Subcutaneous abdominal adipose tissue (tissue), 5 donors: ENCODE measurements around the gene SLC2A9.
"Not testable (repeated sequence)": the region's sequence is repeated elsewhere in the genome, so short reads cannot be mapped to it uniquely, and the experiment has no call there.

Source experiments
- H3K27ac ChIP-seq: one replicate; pipeline ENCODE4 v1.7.0; 2013; ENCODE audit warnings: low read depth, mild to moderate bottlenecking, inconsistent platforms, low read length, moderate library complexity
- H3K27me3 ChIP-seq, 5 donors: one replicate each; pipeline ENCODE4 v1.7.0; 2013; ENCODE audit warnings: low read length in 5 of 5, inconsistent platforms in 1 of 5; ENCODE audit not compliant: control insufficient read depth in 5 of 5, insufficient read depth in 4 of 5
- H3K36me3 ChIP-seq, 5 donors: one replicate each; pipeline ENCODE4 v1.7.0; 2013; ENCODE audit warnings: low read length in 5 of 5; ENCODE audit not compliant: control insufficient read depth in 5 of 5, insufficient read depth in 5 of 5
- H3K4me1 ChIP-seq, 5 donors: one replicate each; pipeline ENCODE4 v1.7.0; 2013; ENCODE audit warnings: low read length in 5 of 5, mild to moderate bottlenecking in 3 of 5, moderate library complexity in 1 of 5; ENCODE audit not compliant: control insufficient read depth in 5 of 5, insufficient read depth in 5 of 5
- H3K4me3 ChIP-seq, 5 donors: one replicate each; pipeline ENCODE4 v1.7.0; 2013; ENCODE audit warnings: low read length in 5 of 5, low read depth in 1 of 5
- H3K9ac ChIP-seq, 5 donors: one replicate each; pipeline ENCODE4 v1.7.0; 2013; ENCODE audit warnings: low read length in 5 of 5, mild to moderate bottlenecking in 4 of 5, moderate library complexity in 3 of 5
- H3K9me3 ChIP-seq, 5 donors: one replicate each; pipeline ENCODE4 v1.7.0; 2013; ENCODE audit warnings: low read length in 5 of 5; ENCODE audit not compliant: control insufficient read depth in 5 of 5
- donor health status: healthy.
- donor health status: healthy.
- donor health status: healthy.
- donor health status: healthy.
- donor health status: healthy.

Gene SLC2A9

DNA sequence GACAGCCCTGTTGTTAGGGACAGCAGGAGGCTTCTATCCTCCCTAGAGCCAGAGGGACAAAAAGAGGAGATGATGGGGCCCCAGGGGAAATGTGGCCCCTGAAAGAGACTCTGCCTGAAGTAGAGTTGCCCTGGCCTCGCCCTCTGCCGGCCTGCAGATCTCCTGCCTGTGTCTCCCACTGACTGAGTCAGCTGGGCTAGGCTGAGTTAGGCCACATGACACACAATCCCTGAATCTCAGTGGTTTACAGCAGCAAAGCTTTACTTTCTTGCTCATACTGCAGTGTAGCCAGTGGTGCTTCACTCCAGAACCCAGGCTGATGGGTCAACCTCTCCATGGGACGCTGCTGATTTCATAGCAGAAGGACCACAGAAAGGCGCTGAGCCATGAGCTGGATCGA lies 216.4 kb downstream of the SLC2A9 start:
- Histone ChIP-seq H3K4me1 (no peaks in the 10 kb centered on the region), H3K36me3 (peaks cover 0 to 3% (median 0%) of the 10 kb centered on the region in 5 donors), H3K27ac (no peak overlapping the region), H3K27me3 (peaks cover 0 to 13% (median 4%) of the 10 kb centered on the region in 5 donors), H3K9ac (no peak overlapping the region), H3K4me3 (no peak overlapping the region), H3K9me3 (no peaks in the 10 kb centered on the region)

DNA sequence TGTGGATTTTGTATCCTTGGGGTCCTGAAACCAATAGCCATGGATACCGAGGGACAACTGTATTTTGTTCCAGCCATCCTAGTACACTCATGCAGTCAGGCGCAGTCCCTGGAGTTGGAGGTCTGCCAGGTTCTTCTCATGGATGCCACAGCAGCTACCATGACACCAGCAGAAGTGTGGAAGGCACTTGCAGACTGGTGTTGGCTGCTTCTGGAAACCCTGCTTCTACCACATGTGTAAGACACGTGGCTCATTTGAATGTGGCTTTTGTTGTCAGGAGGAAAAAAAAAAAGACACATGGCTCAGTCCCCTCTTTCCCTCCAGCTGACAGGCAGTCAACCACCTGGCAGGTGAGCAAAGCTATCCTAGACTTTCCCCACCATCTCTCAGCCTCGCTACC lies 220.4 kb downstream of the SLC2A9 start:
- H3K27ac ChIP-seq: no peak overlapping the region
- H3K4me3 ChIP-seq: no peak overlapping the region
- peaks cover 0 to 13% (median 4%) of the 10 kb centered on the region in 5 donors for H3K27me3 ChIP-seq
- H3K4me1 ChIP-seq: no peaks in the 10 kb centered on the region
- H3K36me3 ChIP-seq: no peaks in the 10 kb centered on the region
- H3K9ac ChIP-seq: no peak overlapping the region
- no peaks in the 10 kb centered on the region for H3K9me3 ChIP-seq

GRCh38 chr4:9796641-9797040 lies 224.7 kb downstream of the SLC2A9 start:
- H3K27me3 ChIP-seq, H3K27ac ChIP-seq, H3K9me3 ChIP-seq, H3K36me3 ChIP-seq, H3K4me1 ChIP-seq, H3K9ac ChIP-seq, H3K4me3 ChIP-seq: not testable (repeated sequence)

- H3K9me3 ChIP-seq: peaks cover 0 to 3% (median 0%) of the 10 kb centered on the region in 5 donors
- no peak overlapping the region for H3K4me3 ChIP-seq
- no peaks in the 10 kb centered on the region for H3K36me3 ChIP-seq
- H3K4me1 ChIP-seq: no peaks in the 10 kb centered on the region
- H3K27ac ChIP-seq: no peak overlapping the region
- no peak overlapping the region for H3K9ac ChIP-seq
- H3K27me3 ChIP-seq: peaks cover 0 to 5% (median 0%) of the 10 kb centered on the region in 5 donors
Observed at GRCh38 chr4:9792381-9792780, 228.9 kb downstream of the SLC2A9 start.

DNA sequence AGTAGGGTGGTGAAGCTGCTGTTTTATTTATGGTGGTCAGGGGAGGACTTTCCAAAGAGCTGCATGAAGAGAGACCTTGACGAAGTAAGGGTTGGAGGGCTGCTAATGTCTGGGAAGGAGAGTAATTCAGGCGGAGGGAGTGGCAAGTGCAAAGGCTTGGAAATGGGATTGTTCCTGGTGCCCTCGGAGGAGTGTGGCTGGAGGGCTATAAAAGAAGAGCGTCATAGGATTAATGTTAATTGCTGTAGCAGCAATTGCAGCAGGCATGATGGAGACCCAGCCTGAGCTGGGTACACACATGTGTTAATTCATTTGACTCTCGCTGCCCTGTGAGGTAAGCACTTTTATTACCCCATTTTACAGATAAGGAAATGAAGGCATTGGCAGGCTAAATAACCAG lies 235.4 kb downstream of the SLC2A9 start:
- peaks cover 11 to 20% (median 17%) of the 10 kb centered on the region in 5 donors for H3K27me3 ChIP-seq
- H3K4me1 ChIP-seq, H3K9me3 ChIP-seq, H3K27ac ChIP-seq, H3K9ac ChIP-seq, H3K36me3 ChIP-seq, H3K4me3 ChIP-seq: not testable (repeated sequence)

DNA sequence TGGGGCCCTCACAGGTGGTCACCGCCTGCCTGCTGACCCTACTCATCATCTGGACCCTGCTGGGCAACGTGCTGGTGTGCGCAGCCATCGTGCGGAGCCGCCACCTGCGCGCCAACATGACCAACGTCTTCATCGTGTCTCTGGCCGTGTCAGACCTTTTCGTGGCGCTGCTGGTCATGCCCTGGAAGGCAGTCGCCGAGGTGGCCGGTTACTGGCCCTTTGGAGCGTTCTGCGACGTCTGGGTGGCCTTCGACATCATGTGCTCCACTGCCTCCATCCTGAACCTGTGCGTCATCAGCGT lies 239.2 kb downstream of the SLC2A9 start:
- no peaks in the 10 kb centered on the region for H3K4me1 ChIP-seq
- no peaks in the 10 kb centered on the region for H3K9me3 ChIP-seq
- no peak overlapping the region for H3K9ac ChIP-seq
- no peak overlapping the region for H3K4me3 ChIP-seq
- H3K27ac ChIP-seq: no peak overlapping the region
- peaks cover 11 to 27% (median 25%) of the 10 kb centered on the region in 5 donors for H3K27me3 ChIP-seq
- H3K36me3 ChIP-seq: no peaks in the 10 kb centered on the region

- H3K4me3 ChIP-seq: no peak within 1 kb of the TSS
- no peaks in the 10 kb centered on the region for H3K4me1 ChIP-seq
- no peaks in the 10 kb centered on the region for H3K9me3 ChIP-seq
- H3K9ac ChIP-seq: no peak within 1 kb of the TSS
- peaks cover 11 to 27% (median 25%) of the 10 kb centered on the region in 5 donors for H3K27me3 ChIP-seq
- no peaks in the 10 kb centered on the region for H3K36me3 ChIP-seq
- no peak within 1 kb of the TSS for H3K27ac ChIP-seq
Observed at GRCh38 chr4:9781343-9782135, 239.8 kb downstream of the SLC2A9 start, which contains the start of gene DRD5. Gene DRD5, plus strand, starts transcription at chr4:9781634. Its CDS starts 396 bp downstream, at chr4:9782030.
